ENCODE data around the gene DNAJB8. TPM values are rescaled to one million over a fixed set of nuclear protein-coding genes. Genes with fewer than 3 reads are reported as not detected.

DNAJB8 gene
- total RNA-seq, 1 experiment from 2014 or later: not detected

- H3K9ac ChIP-seq (ENCODE audit: extremely low read depth, insufficient read length, low read length): no peak overlapping the region
- H4K5ac ChIP-seq (ENCODE audit: insufficient read length, low read depth, low read length): no peak overlapping the region
- no peaks in the 10 kb centered on the region for H3K9me3 ChIP-seq (ENCODE audit: control insufficient read depth, low read depth, low read length)
- Mint-ChIP-seq H3K27me3 (ENCODE audit: low read depth) (peaks cover 80% of the 10 kb centered on the region), H3K36me3 (ENCODE audit: insufficient read depth in 1 of 3, low read depth in 3 of 3) (no peaks in the 10 kb centered on the region; a peak in 1 of 7 replicates), H3K9me3 (peaks cover 5 to 12% of the 10 kb centered on the region in 2 experiments), H3K27ac (no peak overlapping the region), H3K4me3 (no peak overlapping the region), H3K4me1 (peaks cover 4 to 5% of the 10 kb centered on the region in 2 experiments)
- H3K27me3 ChIP-seq (ENCODE audit: insufficient read depth, low read length): no peaks in the 10 kb centered on the region; the same call in 1 of the 2 replicates
- TF ChIP-seq, protein P1, sequence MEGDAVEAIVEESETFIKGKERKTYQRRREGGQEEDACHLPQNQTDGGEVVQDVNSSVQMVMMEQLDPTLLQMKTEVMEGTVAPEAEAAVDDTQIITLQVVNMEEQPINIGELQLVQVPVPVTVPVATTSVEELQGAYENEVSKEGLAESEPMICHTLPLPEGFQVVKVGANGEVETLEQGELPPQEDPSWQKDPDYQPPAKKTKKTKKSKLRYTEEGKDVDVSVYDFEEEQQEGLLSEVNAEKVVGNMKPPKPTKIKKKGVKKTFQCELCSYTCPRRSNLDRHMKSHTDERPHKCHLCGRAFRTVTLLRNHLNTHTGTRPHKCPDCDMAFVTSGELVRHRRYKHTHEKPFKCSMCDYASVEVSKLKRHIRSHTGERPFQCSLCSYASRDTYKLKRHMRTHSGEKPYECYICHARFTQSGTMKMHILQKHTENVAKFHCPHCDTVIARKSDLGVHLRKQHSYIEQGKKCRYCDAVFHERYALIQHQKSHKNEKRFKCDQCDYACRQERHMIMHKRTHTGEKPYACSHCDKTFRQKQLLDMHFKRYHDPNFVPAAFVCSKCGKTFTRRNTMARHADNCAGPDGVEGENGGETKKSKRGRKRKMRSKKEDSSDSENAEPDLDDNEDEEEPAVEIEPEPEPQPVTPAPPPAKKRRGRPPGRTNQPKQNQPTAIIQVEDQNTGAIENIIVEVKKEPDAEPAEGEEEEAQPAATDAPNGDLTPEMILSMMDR (conservative IDR thresholded peaks at IDR 0.05): no peak
- H2AFZ ChIP-seq (ENCODE audit: low read length): no peak overlapping the region
- no peak overlapping the region for H3K23ac ChIP-seq (ENCODE audit: insufficient read length, low read depth, low read length)
- no peaks in the 10 kb centered on the region for H3K79me1 ChIP-seq (ENCODE audit: insufficient read depth, low read depth, low read length, poor library complexity, severe bottlenecking)
- no peaks in the 10 kb centered on the region for H3K79me2 ChIP-seq (ENCODE audit: insufficient read depth, low read length)
- H2BK120ac ChIP-seq (ENCODE audit: low read depth, low read length, poor library complexity, severe bottlenecking): no peak overlapping the region
- H3K14ac ChIP-seq (ENCODE audit: insufficient read depth, low read length): no peak overlapping the region
- no peaks in the 10 kb centered on the region for H3K23me2 ChIP-seq (ENCODE audit: insufficient read length, low read depth, low read length, poor library complexity, severe bottlenecking)
- H2BK12ac ChIP-seq (ENCODE audit: insufficient read length, low read depth, low read length): no peak overlapping the region
- peaks cover 2% of the 10 kb centered on the region for H4K20me1 ChIP-seq (ENCODE audit: control insufficient read depth, insufficient read depth, insufficient read length)
- no peak overlapping the region for H2BK15ac ChIP-seq (ENCODE audit: low read depth, low read length)
- no peak overlapping the region for H2AK5ac ChIP-seq (ENCODE audit: insufficient read length, low read length)
- H3K27ac ChIP-seq (ENCODE audit: insufficient read length, low read depth, low read length): no peak overlapping the region
- WGBS (ENCODE audit: extremely low coverage, insufficient read length, low lambda C conversion rate): no CpG with 5 or more reads among the region's 6 CpGs
- no peak for DNase-seq
- no peaks in the 10 kb centered on the region for H3K4me1 ChIP-seq (ENCODE audit: insufficient read depth, low read length)
- H2BK5ac ChIP-seq (ENCODE audit: insufficient read length, low read length): no peak overlapping the region
- no peak overlapping the region for H4K91ac ChIP-seq (ENCODE audit: insufficient read length, low read depth, low read length)
- H3K56ac ChIP-seq (ENCODE audit: insufficient read length, low read depth, low read length): no peak overlapping the region
- H3T11ph ChIP-seq (ENCODE audit: low read length): no peak overlapping the region
- H3K4ac ChIP-seq (ENCODE audit: low read depth, low read length): no peak overlapping the region
- no peak overlapping the region for H4K8ac ChIP-seq (replicated peaks; ENCODE audit: insufficient read length, low read depth, low read length)
- H2BK20ac ChIP-seq (ENCODE audit: low read depth, low read length, poor library complexity, severe bottlenecking): no peak overlapping the region
- no peak overlapping the region for H3K18ac ChIP-seq (ENCODE audit: insufficient read length, low read depth, low read length)
- H3K4me2 ChIP-seq (ENCODE audit: insufficient read depth, insufficient read length, low read length): no peak overlapping the region
Measured at GRCh38 chr3:128449111-128449638, 17.5 kb downstream of the DNAJB8 start.

All from H9 (cell line).